Left kidney (tissue), 8 donors: ENCODE measurements around the gene TRMT2A. TPM values are rescaled to one million over a fixed set of nuclear protein-coding genes. Genes with fewer than 3 reads are reported as not detected.
"Not testable (repeated sequence)": the region's sequence is repeated elsewhere in the genome, so short reads cannot be mapped to it uniquely, and the experiment has no call there.

ENCODE experiments used
- DNase-seq: peaks from one replicate; pipeline ENCODE4 v3.0.0-alpha.2; 2013
- long read RNA-seq, 8 donors: transcript quantifications; one replicate each; lab custom pipeline, GENCODE V29; 2026
- polyA plus RNA-seq: library from polyadenylated mRNA; unstranded; fragments of 120-200 nt; gene quantifications from one replicate; pipeline ENCODE4 v1.2.1, GENCODE V29; 2013; ENCODE audit not compliant: insufficient read length

The TRMT2A gene
- polyA plus RNA-seq, result 46.0 TPM
- long read RNA-seq, donor 1, partial matches to known transcripts, result 6 of 11 reads
- long read RNA-seq, donor 1, other reads (novel, unspliced or antisense), result 0 of 11 reads
- long read RNA-seq, donor 2, partial matches to known transcripts, result 5 of 11 reads
- long read RNA-seq, donor 2, other reads (novel, unspliced or antisense), result 0 of 11 reads
- long read RNA-seq, donor 3, partial matches to known transcripts, result 0 of 3 reads
- long read RNA-seq, donor 3, other reads (novel, unspliced or antisense), result 0 of 3 reads
- long read RNA-seq, donor 4, partial matches to known transcripts, result 0 of 1 reads
- long read RNA-seq, donor 4, other reads (novel, unspliced or antisense), result 0 of 1 reads
- long read RNA-seq, donor 5, partial matches to known transcripts, result 0 of 11 reads
- long read RNA-seq, donor 5, other reads (novel, unspliced or antisense), result 0 of 11 reads
- long read RNA-seq, donor 6, partial matches to known transcripts, result 0 of 5 reads
- long read RNA-seq, donor 6, other reads (novel, unspliced or antisense), result 0 of 5 reads
- long read RNA-seq, donor 7, partial matches to known transcripts, result 15 of 23 reads
- long read RNA-seq, donor 7, other reads (novel, unspliced or antisense), result 0 of 23 reads
- long read RNA-seq, donor 8, partial matches to known transcripts, result 0 of 3 reads
- long read RNA-seq, donor 8, other reads (novel, unspliced or antisense), result 0 of 3 reads

GRCh38 chr22:20116951-20117632, at the start of gene TRMT2A:
Gene TRMT2A (minus strand): TSS chr22:20117226. CDS start chr22:20116906, 320 bp downstream.
- DNase-seq, result peak; percentile 98

GRCh38 chr22:20166703-20167102, 49.7 kb upstream of the TRMT2A start:
- no peak for DNase-seq

GRCh38 chr22:20165913-20166312, 48.9 kb upstream of the TRMT2A start:
- no peak for DNase-seq

GRCh38 chr22:20165421-20165820, 48.4 kb upstream of the TRMT2A start:
- no peak for DNase-seq

GRCh38 chr22:20164863-20165262, 47.8 kb upstream of the TRMT2A start:
- no peak for DNase-seq

GRCh38 chr22:20160041-20160440, 43.0 kb upstream of the TRMT2A start:
- no peak for DNase-seq

- DNase-seq, result not testable (repeated sequence)
Measured at GRCh38 chr22:20159531-20159930, 42.5 kb upstream of the TRMT2A start.

- DNase-seq, result no peak
Measured at GRCh38 chr22:20159076-20159475, 42.0 kb upstream of the TRMT2A start.

GRCh38 chr22:20158391-20159036, 41.5 kb upstream of the TRMT2A start:
- DNase-seq, result no peak

- no peak for DNase-seq
Measured at GRCh38 chr22:20157430-20158183, 40.6 kb upstream of the TRMT2A start.

GRCh38 chr22:20156611-20157429, 39.8 kb upstream of the TRMT2A start:
- DNase-seq, result peak; percentile 68

- DNase-seq, result no peak
Measured at GRCh38 chr22:20156042-20156389, 39.0 kb upstream of the TRMT2A start.

GRCh38 chr22:20155330-20156041, 38.5 kb upstream of the TRMT2A start:
- DNase-seq, result no peak

- DNase-seq, result no peak
Measured at GRCh38 chr22:20154602-20155187, 37.7 kb upstream of the TRMT2A start.

- DNase-seq, result no peak
Measured at GRCh38 chr22:20153945-20154344, 36.9 kb upstream of the TRMT2A start.

GRCh38 chr22:20152464-20152890, 35.5 kb upstream of the TRMT2A start:
- no peak for DNase-seq

- no peak for DNase-seq
Measured at GRCh38 chr22:20151276-20151588, 34.2 kb upstream of the TRMT2A start.

GRCh38 chr22:20150381-20151275, 33.6 kb upstream of the TRMT2A start, which contains the start of gene CCDC188:
Gene CCDC188 (minus strand): TSS chr22:20151055. CDS start chr22:20150986, 69 bp downstream.
- no peak for DNase-seq
